IMR-90 (cell line): Measurements from ENCODE around the gene CAMK4.

Experiments
- CTCF ChIP-seq: conservative IDR thresholded peaks from 2 replicates; pipeline ENCODE4 v1.5.1; 2012; ENCODE audit warnings: mild to moderate bottlenecking, low read depth, low read length, improper control_type of control experiment
- MXI1 ChIP-seq: IDR thresholded peaks from 2 replicates; pipeline ENCODE4 v1.6.1; 2012; ENCODE audit warnings: low read depth, mild to moderate bottlenecking, low read length, moderate library complexity, borderline replicate concordance

- no peak for TF ChIP-seq CTCF
- TF ChIP-seq MXI1, result no peak
These were observed 268.8 kb downstream of the CAMK4 start for GRCh38 chr5:111493031-111493430.
